Epithelial cell of proximal tubule (primary cell): Measurements from ENCODE around the gene UNKL. TPM values are rescaled to one million over a fixed set of nuclear protein-coding genes. Genes with fewer than 3 reads are reported as not detected.
"Not testable (repeated sequence)": the region's sequence is repeated elsewhere in the genome, so short reads cannot be mapped to it uniquely, and the experiment has no call there.

Experiments
- DNase-seq: peaks from one replicate; pipeline ENCODE4 v3.0.0-alpha.2; 2011; ENCODE audit warnings: low read depth
- H3K4me3 ChIP-seq: 2 replicates; pipeline ENCODE4 v1.5.1; 2011; ENCODE audit warnings: low read depth, mild to moderate bottlenecking, low read length
- CTCF ChIP-seq: conservative IDR thresholded peaks from 2 replicates; pipeline ENCODE4 v1.5.1; 2012; ENCODE audit warnings: low read depth, mild to moderate bottlenecking, low read length
- total RNA-seq: library from RNA; depleted of rRNA; stranded (reverse); fragments of >200 nt; gene quantifications from 2 replicates; pipeline ENCODE4 v1.2.3, GENCODE V29; 2015

UNKL gene
- total RNA-seq, 1 donor from 2014 or later, result 20.1 TPM

GRCh38 chr16:1441391-1441829, 26.9 kb upstream of the UNKL start:
- H3K4me3 ChIP-seq, result no peak overlapping the region
- TF ChIP-seq CTCF, result no peak
- DNase-seq, result no peak

- not testable (repeated sequence) for H3K4me3 ChIP-seq, DNase-seq
Observed at GRCh38 chr16:1439699-1440074, 25.2 kb upstream of the UNKL start.

DNA sequence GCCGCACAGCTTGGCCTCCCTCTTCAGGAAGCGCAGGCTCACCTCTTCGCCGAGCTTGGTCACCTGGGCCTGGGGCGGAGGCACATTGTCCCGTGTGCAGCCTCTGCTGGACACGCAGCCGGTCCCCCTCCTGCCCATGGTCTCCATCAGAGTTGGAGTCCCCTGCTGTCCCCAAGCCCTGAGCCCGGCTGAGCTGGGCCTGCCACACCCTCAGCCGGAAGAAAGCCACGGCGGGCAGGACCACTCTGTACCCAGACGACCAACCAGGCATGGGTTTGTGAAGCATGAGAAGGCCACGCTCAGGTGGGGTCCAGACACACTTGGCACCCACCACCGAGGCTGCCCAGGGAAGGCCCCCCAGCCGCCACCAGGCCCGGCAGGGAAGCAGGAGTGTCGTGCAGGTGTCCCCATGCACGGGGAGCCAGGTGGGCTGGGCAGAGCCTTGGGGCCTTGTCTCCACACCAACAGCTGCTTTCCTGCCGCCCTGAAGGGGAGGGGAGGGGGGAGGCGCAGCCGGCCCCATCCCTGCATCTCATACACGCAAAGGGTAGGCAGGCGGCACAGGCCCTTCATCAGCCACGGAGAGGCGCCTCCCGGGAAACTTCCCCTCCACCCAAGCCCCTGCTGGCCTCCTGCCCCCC, 24.7 kb upstream of the UNKL start:
- DNase-seq, result no peak
- H3K4me3 ChIP-seq, result no peak overlapping the region
- no peak for TF ChIP-seq CTCF

- H3K4me3 ChIP-seq, result no peak overlapping the region
- no peak for DNase-seq
- TF ChIP-seq CTCF, result no peak
Observed at GRCh38 chr16:1438229-1439057, 23.9 kb upstream of the UNKL start.

DNA sequence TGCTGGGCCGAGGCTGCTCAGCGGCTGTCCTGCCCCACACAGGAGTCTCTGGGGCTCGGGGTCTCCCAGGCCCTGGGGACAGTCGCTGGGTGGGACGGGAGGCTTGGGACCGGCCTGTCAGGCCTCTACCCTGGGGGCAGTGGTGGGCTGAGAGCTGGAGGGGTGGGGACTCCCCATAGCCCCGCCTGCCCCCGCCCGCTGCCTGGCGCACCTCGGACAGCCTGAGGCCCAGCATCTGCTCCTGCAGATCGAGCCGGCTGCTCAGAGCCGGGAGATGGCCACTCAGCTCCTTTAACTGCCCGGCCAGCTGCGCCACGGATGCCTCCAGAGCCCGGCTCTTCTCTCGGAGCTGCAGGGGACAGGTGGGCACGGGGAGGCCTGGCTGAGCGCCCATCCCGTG, 23.1 kb upstream of the UNKL start:
- no peak for TF ChIP-seq CTCF
- no peak overlapping the region for H3K4me3 ChIP-seq
- DNase-seq, result no peak

- no peak overlapping the region for H3K4me3 ChIP-seq
- DNase-seq, result no peak
- TF ChIP-seq CTCF, result no peak
Observed at GRCh38 chr16:1436731-1437355, 22.3 kb upstream of the UNKL start.

- TF ChIP-seq CTCF, result no peak
- no peak overlapping the region for H3K4me3 ChIP-seq
- no peak for DNase-seq
Observed at GRCh38 chr16:1435921-1436697, 21.6 kb upstream of the UNKL start.
